Naive thymus-derived CD4-positive, alpha-beta T cell (primary cell): ENCODE measurements around the gene METRNL. TPM values are rescaled to one million over a fixed set of nuclear protein-coding genes. Genes with fewer than 3 reads are reported as not detected.
"Not testable (repeated sequence)": the region's sequence is repeated elsewhere in the genome, so short reads cannot be mapped to it uniquely, and the experiment has no call there.

Source experiments
- ATAC-seq: fragments of 150-1000 bp; cut with Tn5 transposase; 2 replicates; pipeline ENCODE4 v1.10.0; 2021; ENCODE audit warnings: mild to moderate bottlenecking, moderate library complexity
- CTCF ChIA-PET: fragments of 350-600 bp; sonication (Branson Sonifier 250); formaldehyde crosslinking; loops from one replicate; lab custom pipeline; 2021; ENCODE audit warnings: antibody characterized with exemption; lab: Charles Lee
- POLR2A ChIA-PET: fragments of 350-600 bp; sonication (Branson Sonifier 250); formaldehyde crosslinking; loops from one replicate; lab custom pipeline; 2021; ENCODE audit warnings: antibody characterized with exemption, inconsistent platforms; lab: Charles Lee
- DNase-seq, 9 donors: peaks; one replicate each; pipeline versions ENCODE4 v3.0.0 to v3.0.0-alpha.2; 2020 to 2022; ENCODE audit warnings: mixed read lengths in 1 of 9
- H3K27ac ChIP-seq: one replicate; pipeline ENCODE4 v1.7.0; 2013; ENCODE audit warnings: mild to moderate bottlenecking, low read depth, low read length, moderate library complexity
- H3K27me3 ChIP-seq, 2 donors: one replicate each; pipeline ENCODE4 v1.7.0; 2013; ENCODE audit warnings: low read length in 2 of 2, mild to moderate bottlenecking in 2 of 2, moderate library complexity in 2 of 2; ENCODE audit not compliant: control insufficient read depth in 2 of 2, insufficient read depth in 2 of 2
- H3K36me3 ChIP-seq, 3 experiments: 1 replicate in 2 of 3; 2 replicates in 1 of 3; pipeline ENCODE4 v1.7.0; 2013; ENCODE audit warnings: low read length in 3 of 3, mild to moderate bottlenecking in 3 of 3, moderate library complexity in 1 of 3; ENCODE audit not compliant: insufficient read depth in 3 of 3, control insufficient read depth in 2 of 3
- H3K4me1 ChIP-seq, 2 donors: one replicate each; pipeline ENCODE4 v1.7.0; 2013; ENCODE audit warnings: low read length in 2 of 2, mild to moderate bottlenecking in 2 of 2, moderate library complexity in 1 of 2; ENCODE audit not compliant: control insufficient read depth in 2 of 2, insufficient read depth in 2 of 2
- H3K4me3 ChIP-seq: 2 replicates; pipeline ENCODE4 v1.7.0; 2013; ENCODE audit warnings: mild to moderate bottlenecking, low read length
- H3K9me3 ChIP-seq, 3 experiments: 1 replicate in 2 of 3; 2 replicates in 1 of 3; pipeline ENCODE4 v1.7.0; 2013; ENCODE audit warnings: low read length in 3 of 3; ENCODE audit not compliant: control insufficient read depth in 2 of 3
- H3K27ac Mint-ChIP-seq, 9 donors: one replicate each; pipeline ENCODE4 v1.8.0; 2020 to 2022; ENCODE audit warnings: mixed read lengths in 9 of 9, mild to moderate bottlenecking in 8 of 9, moderate library complexity in 5 of 9, inconsistent platforms in 2 of 9
- H3K27me3 Mint-ChIP-seq, 5 donors: one replicate each; pipeline ENCODE4 v1.8.0; 2021 to 2022; ENCODE audit warnings: mixed read lengths in 5 of 5, mild to moderate bottlenecking in 1 of 5
- H3K36me3 Mint-ChIP-seq, 5 donors: one replicate each; pipeline ENCODE4 v1.8.0; 2020 to 2022; ENCODE audit warnings: mixed read lengths in 5 of 5, mild to moderate bottlenecking in 3 of 5, inconsistent platforms in 1 of 5
- H3K4me1 Mint-ChIP-seq, 7 donors: one replicate each; pipeline ENCODE4 v1.8.0; 2020 to 2022; ENCODE audit warnings: mixed read lengths in 7 of 7, mild to moderate bottlenecking in 3 of 7, inconsistent platforms in 1 of 7
- H3K4me3 Mint-ChIP-seq, 10 donors: one replicate each; pipeline ENCODE4 v1.8.0; 2020 to 2022; ENCODE audit warnings: mild to moderate bottlenecking in 10 of 10, mixed read lengths in 10 of 10, moderate library complexity in 6 of 10, inconsistent platforms in 2 of 10
- H3K9me3 Mint-ChIP-seq, 11 donors: one replicate each; pipeline ENCODE4 v1.8.0; 2020 to 2022; ENCODE audit warnings: mixed read lengths in 11 of 11, mild to moderate bottlenecking in 4 of 11, inconsistent platforms in 1 of 11, moderate library complexity in 1 of 11
- intact Hi-C, 2 donors: fragments of 100-400 bp; cut with micrococcal nuclease; formaldehyde crosslinking; loops; one replicate each; pipeline ENCODE4 v1.15.1; 2023
- polyA plus RNA-seq, 2 donors: library from polyadenylated mRNA; unstranded; fragments of 300-500 nt; fragmentation: Illumina TruSeq; gene quantifications; one replicate each; pipeline ENCODE4 v1.2.3, GENCODE V29; 2021
- total RNA-seq, 6 experiments: library from RNA in 5 of 6; stranded (reverse) in 5 of 6; gene quantifications; 1 replicate in 5 of 6; 2 replicates in 1 of 6; pipeline ENCODE4 v1.2.3 and lab custom pipeline; 2021 to 2026

Gene METRNL, protein sequence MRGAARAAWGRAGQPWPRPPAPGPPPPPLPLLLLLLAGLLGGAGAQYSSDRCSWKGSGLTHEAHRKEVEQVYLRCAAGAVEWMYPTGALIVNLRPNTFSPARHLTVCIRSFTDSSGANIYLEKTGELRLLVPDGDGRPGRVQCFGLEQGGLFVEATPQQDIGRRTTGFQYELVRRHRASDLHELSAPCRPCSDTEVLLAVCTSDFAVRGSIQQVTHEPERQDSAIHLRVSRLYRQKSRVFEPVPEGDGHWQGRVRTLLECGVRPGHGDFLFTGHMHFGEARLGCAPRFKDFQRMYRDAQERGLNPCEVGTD
- total RNA-seq (100 to 1,000 TPM in 1 of 5 experiments, 10 to 100 TPM in 2, 1 to 10 TPM in 2; 1.0 to 147 (median 10.3) TPM), polyA plus RNA-seq (not detected), total RNA-seq (lab: John Stamatoyannopoulos, UW) (0.40 reads per million)

DNA sequence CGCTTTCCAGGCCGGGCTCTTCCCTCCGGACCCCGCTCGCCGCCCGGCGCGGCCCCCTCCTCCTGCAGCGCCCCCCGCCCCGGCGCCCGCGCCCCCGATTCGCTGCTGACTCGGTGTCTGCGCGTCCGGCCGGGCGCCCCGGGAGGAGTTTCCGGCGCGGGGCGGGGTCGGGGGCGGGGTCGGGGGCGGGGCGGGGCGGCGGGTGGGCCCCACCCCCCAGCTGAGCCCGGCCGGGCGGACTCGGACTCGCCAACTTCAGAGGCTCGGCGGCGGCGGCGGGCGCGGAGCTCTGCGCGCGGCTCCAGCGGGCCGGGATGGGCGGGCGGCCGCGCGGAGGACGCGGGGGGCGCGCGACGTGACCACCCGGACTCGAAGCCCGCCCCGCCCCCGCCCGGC lies at the start of gene METRNL:
METRNL (plus strand) TSS at position 258 of the 396 bp plus-strand sequence. CDS start 207 bp downstream, outside the sequence.
- Histone ChIP-seq H3K9me3 (no peaks in the 10 kb centered on the region), H3K4me3 (peak within 1 kb of the TSS; percentile 46), H3K27me3 (no peaks in the 10 kb centered on the region), H3K27ac (no peak within 1 kb of the TSS), H3K4me1 (peaks cover 0 to 23% of the 10 kb centered on the region in 2 donors), H3K36me3 (no peaks in the 10 kb centered on the region)
- peak within 1 kb of the TSS in 8 of 10 donors; percentile 36 to 76 (median 52) for H3K4me3 Mint-ChIP-seq
- H3K4me1 Mint-ChIP-seq, result peaks cover 0 to 27% (median 10%) of the 10 kb centered on the region in 7 donors
- peaks cover 0 to 2% (median 0%) of the 10 kb centered on the region in 5 donors for H3K36me3 Mint-ChIP-seq
- POLR2A ChIA-PET, result no interaction called here
- peak; percentile 60 for ATAC-seq
- intact Hi-C loops, result loop anchor here in 1 of 2 donors (1.0 kb wide), 1 partner anchor 28 kb away; no protein-coding TSS in a partner anchor
- CTCF ChIA-PET, result no interaction called here
- no peak within 1 kb of the TSS for H3K27ac Mint-ChIP-seq
- H3K9me3 Mint-ChIP-seq, result no peaks in the 10 kb centered on the region
- H3K27me3 Mint-ChIP-seq, result peaks cover 0 to 35% (median 5%) of the 10 kb centered on the region in 5 donors
- peak in 7 of 9 donors; percentile 22 to 79 (median 36) for DNase-seq

DNA sequence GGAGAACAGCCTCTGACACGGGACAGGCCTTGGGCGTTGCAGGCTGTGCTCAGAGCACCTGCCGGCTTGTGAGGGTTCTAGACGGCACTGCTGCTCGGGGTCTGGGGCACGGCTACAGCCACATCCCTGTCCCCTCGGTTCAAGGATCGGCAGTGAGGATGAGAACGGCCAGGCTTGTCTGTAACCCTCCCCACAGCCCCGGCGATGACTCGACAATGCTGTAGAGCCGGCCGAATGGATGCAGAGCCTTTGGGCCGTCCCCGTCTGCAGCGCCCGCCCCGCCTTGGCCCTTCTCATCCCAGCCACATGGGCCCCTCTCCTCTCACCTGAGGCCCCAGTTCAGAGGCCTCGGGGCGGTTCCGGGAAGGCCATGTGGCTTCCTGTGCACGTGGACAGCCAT lies 49.0 kb upstream of the METRNL start:
- no peak for DNase-seq

DNA sequence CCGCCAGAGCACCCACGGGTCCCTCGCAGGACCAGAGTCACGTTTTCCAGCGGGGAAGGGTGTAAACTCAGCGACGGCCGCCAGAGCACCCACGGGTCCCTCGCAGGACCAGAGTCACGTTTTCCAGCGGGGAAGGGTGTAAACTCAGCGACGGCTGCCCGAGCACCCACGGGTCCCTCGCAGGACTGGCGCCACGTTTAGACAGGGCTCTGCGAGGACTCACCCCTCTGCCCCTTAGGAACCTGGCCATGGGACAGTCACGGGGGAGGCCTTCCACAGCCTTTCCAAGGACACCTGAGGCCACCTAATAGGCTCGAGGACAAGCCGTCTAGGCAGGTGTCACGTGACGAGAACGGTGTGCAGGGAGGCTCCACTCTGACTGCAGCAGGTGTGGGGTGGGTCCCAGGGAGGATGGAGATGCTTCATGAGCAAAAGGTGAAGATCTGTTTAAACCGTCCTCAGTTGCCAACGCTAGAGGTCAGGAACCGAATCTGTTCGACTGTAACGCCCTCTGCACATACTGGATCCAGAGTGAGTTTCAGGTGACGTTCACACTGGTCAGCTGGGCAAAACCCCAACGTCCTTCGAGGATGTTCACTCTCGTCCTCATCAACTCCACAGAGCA lies 48.0 kb upstream of the METRNL start:
- CTCF ChIA-PET, result no interaction called here
- Mint-ChIP-seq H3K27me3 (no peaks in the 10 kb centered on the region), H3K9me3 (no peaks in the 10 kb centered on the region), H3K36me3 (peaks cover 2 to 48% (median 22%) of the 10 kb centered on the region in 5 donors), H3K4me1 (peaks cover 0 to 7% (median under 1%) of the 10 kb centered on the region in 7 donors), H3K4me3 (no peak overlapping the region), H3K27ac (no peak overlapping the region)
- DNase-seq, result no peak
- POLR2A ChIA-PET, result no interaction called here
- H3K27ac ChIP-seq, result no peak overlapping the region
- intact Hi-C loops, result no loop called here
- H3K4me3 ChIP-seq, result no peak overlapping the region
- ATAC-seq, result no peak
- no peaks in the 10 kb centered on the region for H3K4me1 ChIP-seq
- H3K9me3 ChIP-seq, result no peaks in the 10 kb centered on the region
- no peaks in the 10 kb centered on the region for H3K27me3 ChIP-seq
- peaks cover 0 to 22% (median 0%) of the 10 kb centered on the region in 3 experiments for H3K36me3 ChIP-seq

More for the DNA sequence above, 49.0 kb upstream of the METRNL start:
- intact Hi-C loops, result no loop called here
- CTCF ChIA-PET, result no interaction called here
- peaks cover 0 to 42% (median 17%) of the 10 kb centered on the region in 5 donors for H3K36me3 Mint-ChIP-seq
- no peak overlapping the region for H3K4me3 ChIP-seq
- no peak overlapping the region for H3K27ac ChIP-seq
- no peaks in the 10 kb centered on the region for H3K9me3 ChIP-seq
- H3K4me3 Mint-ChIP-seq, result no peak overlapping the region
- H3K27me3 Mint-ChIP-seq, result no peaks in the 10 kb centered on the region
- no peaks in the 10 kb centered on the region for H3K4me1 ChIP-seq
- H3K36me3 ChIP-seq, result peaks cover 0 to 17% (median 0%) of the 10 kb centered on the region in 3 experiments
- H3K4me1 Mint-ChIP-seq, result peaks cover 7 to 16% (median 10%) of the 10 kb centered on the region in 7 donors
- H3K27me3 ChIP-seq, result no peaks in the 10 kb centered on the region
- no peak overlapping the region for H3K27ac Mint-ChIP-seq
- POLR2A ChIA-PET, result no interaction called here
- ATAC-seq, result no peak
- H3K9me3 Mint-ChIP-seq, result no peaks in the 10 kb centered on the region

DNA sequence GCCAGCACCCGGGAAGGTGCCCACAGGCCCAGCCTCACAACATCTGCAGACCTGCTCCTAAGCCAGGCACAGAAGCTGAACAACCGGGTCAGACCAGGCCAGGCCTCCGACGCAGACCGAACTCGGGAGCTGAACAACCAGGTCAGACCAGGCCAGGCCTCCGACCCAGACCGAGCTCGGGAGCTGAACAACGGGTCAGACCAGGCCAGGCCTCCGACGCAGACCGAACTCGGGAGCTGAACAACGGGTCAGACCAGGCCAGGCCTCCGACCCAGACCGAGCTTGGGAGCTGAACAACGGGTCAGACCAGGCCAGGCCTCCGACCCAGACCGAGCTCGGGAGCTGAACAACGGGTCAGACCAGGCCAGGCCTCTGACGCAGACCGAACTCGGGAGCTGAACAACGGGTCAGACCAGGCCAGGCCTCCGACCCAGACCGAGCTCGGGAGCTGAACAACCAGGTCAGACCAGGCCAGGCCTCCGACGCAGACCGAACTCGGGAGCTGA lies 47.4 kb upstream of the METRNL start:
- H3K4me1 Mint-ChIP-seq, H3K27ac ChIP-seq, H3K4me1 ChIP-seq, ATAC-seq, intact Hi-C loops, H3K4me3 Mint-ChIP-seq, H3K27ac Mint-ChIP-seq, H3K4me3 ChIP-seq, POLR2A ChIA-PET, H3K9me3 ChIP-seq, H3K27me3 Mint-ChIP-seq, CTCF ChIA-PET, DNase-seq, H3K9me3 Mint-ChIP-seq, H3K27me3 ChIP-seq: not testable (repeated sequence)
- peaks cover 6 to 53% (median 22%) of the 10 kb centered on the region in 5 donors for H3K36me3 Mint-ChIP-seq
- peaks cover 0 to 27% (median 0%) of the 10 kb centered on the region in 3 experiments for H3K36me3 ChIP-seq

DNA sequence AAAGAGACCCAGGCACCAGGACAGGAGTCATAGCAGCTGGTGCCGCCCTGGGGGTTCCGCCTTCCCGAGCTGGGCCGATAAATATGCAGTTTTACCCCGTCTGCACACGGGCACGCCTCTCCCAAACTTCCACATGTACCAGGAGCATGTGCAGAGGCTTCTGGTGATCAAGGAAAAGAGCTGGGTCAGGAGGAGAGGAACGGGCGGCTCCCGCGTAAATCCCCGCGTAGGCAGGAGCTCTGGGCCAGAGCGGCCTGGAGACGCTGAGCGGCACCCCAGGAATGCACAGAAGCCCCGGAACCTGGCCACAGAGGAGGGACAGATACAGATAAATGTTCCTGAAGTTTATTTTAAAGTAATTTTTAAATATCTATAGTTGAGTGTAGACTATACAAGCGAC lies 46.6 kb upstream of the METRNL start:
- Histone ChIP-seq H3K4me1 (no peaks in the 10 kb centered on the region), H3K27me3 (no peaks in the 10 kb centered on the region), H3K27ac (no peak overlapping the region), H3K4me3 (no peak overlapping the region), H3K9me3 (no peaks in the 10 kb centered on the region), H3K36me3 (peaks cover 0 to 35% (median 0%) of the 10 kb centered on the region in 3 experiments)
- H3K27ac Mint-ChIP-seq, result no peak overlapping the region
- H3K36me3 Mint-ChIP-seq, result peaks cover 7 to 57% (median 23%) of the 10 kb centered on the region in 5 donors
- no peak overlapping the region for H3K4me3 Mint-ChIP-seq
- POLR2A ChIA-PET, result interaction anchor here (0.7 kb wide), 1 partner anchor 18 kb away, joined by 3 read pairs; no protein-coding TSS in a partner anchor
- H3K4me1 Mint-ChIP-seq, result peaks cover 0 to 3% (median 0%) of the 10 kb centered on the region in 7 donors
- CTCF ChIA-PET, result no interaction called here
- intact Hi-C loops, result no loop called here
- H3K27me3 Mint-ChIP-seq, result no peaks in the 10 kb centered on the region
- H3K9me3 Mint-ChIP-seq, result no peaks in the 10 kb centered on the region
- ATAC-seq (no peak), DNase-seq (no peak)

DNA sequence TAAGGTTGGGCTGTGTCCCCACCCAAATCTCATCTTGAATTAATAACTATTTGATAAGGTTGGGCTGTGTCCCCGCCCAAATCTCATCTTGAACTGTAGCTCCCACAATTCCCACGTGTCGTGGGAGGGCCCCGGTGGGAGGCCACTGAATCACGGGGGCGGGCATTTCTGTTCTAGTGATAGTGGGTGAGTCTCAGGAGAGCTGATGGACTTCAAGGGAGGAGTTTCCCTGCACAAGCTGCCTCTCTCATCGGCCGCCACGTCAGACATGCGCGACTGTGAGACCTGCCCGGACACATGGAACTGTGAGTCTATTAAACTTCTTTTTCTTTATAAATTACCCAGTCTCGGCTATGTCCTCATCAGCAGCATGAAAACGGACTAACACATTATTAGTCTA lies 44.9 kb upstream of the METRNL start:
- H3K27me3 Mint-ChIP-seq, result no peaks in the 10 kb centered on the region
- no peaks in the 10 kb centered on the region for H3K4me1 ChIP-seq
- H3K4me3 ChIP-seq, result no peak overlapping the region
- no peak overlapping the region for H3K4me3 Mint-ChIP-seq
- intact Hi-C loops, result no loop called here
- H3K9me3 ChIP-seq, result no peaks in the 10 kb centered on the region
- no peaks in the 10 kb centered on the region for H3K9me3 Mint-ChIP-seq
- H3K36me3 Mint-ChIP-seq, result peaks cover 7 to 60% (median 26%) of the 10 kb centered on the region in 5 donors
- no peaks in the 10 kb centered on the region for H3K27me3 ChIP-seq
- ChIA-PET POLR2A (no interaction called here), CTCF (no interaction called here)
- no peak overlapping the region for H3K27ac Mint-ChIP-seq
- H3K27ac ChIP-seq, result no peak overlapping the region
- peaks cover 0 to 36% (median 0%) of the 10 kb centered on the region in 3 experiments for H3K36me3 ChIP-seq
- DNase-seq (no peak), ATAC-seq (no peak)
- peaks cover 0 to 3% (median 0%) of the 10 kb centered on the region in 7 donors for H3K4me1 Mint-ChIP-seq
